Measurements from ENCODE around the gene KCNMA1. TPM values are rescaled to one million over a fixed set of nuclear protein-coding genes. Genes with fewer than 3 reads are reported as not detected.
A peak's percentile ranks its signal among the peaks of the same experiment; 100 is the strongest.

KCNMA1 gene
- total RNA-seq, 4 donors from 2014 or later = 66.8 to 96.5 (median 78.9) TPM

- H3K4me3 ChIP-seq = no peak overlapping the region
- ATAC-seq (no peak), DNase-seq (no peak)
- intact Hi-C loops (cut with DNase I; ENCODE audit: low total_unique reads) = no loop called here
- in situ Hi-C loops (cut with MboI; ENCODE audit: low sequenced_read_pairs in 4 of 4) = no loop called here
- H3K36me3 ChIP-seq = no peaks in the 10 kb centered on the region
- H3K9me3 ChIP-seq = no peaks in the 10 kb centered on the region
- no peak for TF ChIP-seq POLR2A (IDR thresholded peaks at IDR 0.05)
- TF ChIP-seq, protein P1, sequence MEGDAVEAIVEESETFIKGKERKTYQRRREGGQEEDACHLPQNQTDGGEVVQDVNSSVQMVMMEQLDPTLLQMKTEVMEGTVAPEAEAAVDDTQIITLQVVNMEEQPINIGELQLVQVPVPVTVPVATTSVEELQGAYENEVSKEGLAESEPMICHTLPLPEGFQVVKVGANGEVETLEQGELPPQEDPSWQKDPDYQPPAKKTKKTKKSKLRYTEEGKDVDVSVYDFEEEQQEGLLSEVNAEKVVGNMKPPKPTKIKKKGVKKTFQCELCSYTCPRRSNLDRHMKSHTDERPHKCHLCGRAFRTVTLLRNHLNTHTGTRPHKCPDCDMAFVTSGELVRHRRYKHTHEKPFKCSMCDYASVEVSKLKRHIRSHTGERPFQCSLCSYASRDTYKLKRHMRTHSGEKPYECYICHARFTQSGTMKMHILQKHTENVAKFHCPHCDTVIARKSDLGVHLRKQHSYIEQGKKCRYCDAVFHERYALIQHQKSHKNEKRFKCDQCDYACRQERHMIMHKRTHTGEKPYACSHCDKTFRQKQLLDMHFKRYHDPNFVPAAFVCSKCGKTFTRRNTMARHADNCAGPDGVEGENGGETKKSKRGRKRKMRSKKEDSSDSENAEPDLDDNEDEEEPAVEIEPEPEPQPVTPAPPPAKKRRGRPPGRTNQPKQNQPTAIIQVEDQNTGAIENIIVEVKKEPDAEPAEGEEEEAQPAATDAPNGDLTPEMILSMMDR (IDR thresholded peaks at IDR 0.05 in 4 of 5, conservative IDR thresholded peaks at IDR 0.05 in 1 of 5) = no peak
- peaks cover 0 to 6% of the 10 kb centered on the region in 2 donors for H3K4me1 ChIP-seq
- no peak overlapping the region for H3K27ac ChIP-seq
- no peaks in the 10 kb centered on the region for H3K27me3 ChIP-seq
Measured at GRCh38 chr10:76879116-76879913, 758.3 kb downstream of the KCNMA1 start.

- DNase-seq (no peak), ATAC-seq (no peak)
- Histone ChIP-seq H3K27ac (no peak overlapping the region), H3K36me3 (no peaks in the 10 kb centered on the region), H3K9me3 (no peaks in the 10 kb centered on the region), H3K4me3 (no peak overlapping the region), H3K27me3 (no peaks in the 10 kb centered on the region), H3K4me1 (peaks cover 0 to 6% of the 10 kb centered on the region in 2 donors)
- TF ChIP-seq, protein P1 (IDR thresholded peaks at IDR 0.05 in 4 of 5, conservative IDR thresholded peaks at IDR 0.05 in 1 of 5) = no peak
- no peak for TF ChIP-seq POLR2A (IDR thresholded peaks at IDR 0.05)
- intact Hi-C loops (cut with DNase I; ENCODE audit: low total_unique reads) = no loop called here
- in situ Hi-C loops (cut with MboI; ENCODE audit: low sequenced_read_pairs in 4 of 4) = no loop called here
Measured at GRCh38 chr10:76878514-76878913, 759.1 kb downstream of the KCNMA1 start.

GRCh38 chr10:76874896-76875295 lies 762.7 kb downstream of the KCNMA1 start:
- DNase-seq (no peak), ATAC-seq (no peak)
- Histone ChIP-seq H3K27ac (peak overlapping the region in 3 of 4 donors; percentile 20 to 51 (median 51)), H3K4me3 (no peak overlapping the region), H3K27me3 (no peaks in the 10 kb centered on the region), H3K36me3 (no peaks in the 10 kb centered on the region), H3K4me1 (peaks cover 0 to 7% of the 10 kb centered on the region in 2 donors), H3K9me3 (no peaks in the 10 kb centered on the region)
- intact Hi-C loops (cut with DNase I; ENCODE audit: low total_unique reads) (no loop called here), in situ Hi-C loops (cut with MboI; ENCODE audit: low sequenced_read_pairs in 4 of 4) (no loop called here)
- TF ChIP-seq POLR2A (IDR thresholded peaks at IDR 0.05) = no peak
- TF ChIP-seq, protein P1 (IDR thresholded peaks at IDR 0.05 in 4 of 5, conservative IDR thresholded peaks at IDR 0.05 in 1 of 5) = no peak

- DNase-seq = peak; percentile 35 to 65
Measured at GRCh38 chr10:76874176-76874575, 763.4 kb downstream of the KCNMA1 start.

More at GRCh38 chr10:76874176-76874575, 763.4 kb downstream of the KCNMA1 start:
- no peaks in the 10 kb centered on the region for H3K36me3 ChIP-seq
- H3K4me1 ChIP-seq = peaks cover 0 to 8% of the 10 kb centered on the region in 2 donors
- ATAC-seq = peak; percentile 80 to 88
- in situ Hi-C loops (cut with MboI; ENCODE audit: low sequenced_read_pairs in 4 of 4) = no loop called here
- no peak overlapping the region for H3K4me3 ChIP-seq
- no peaks in the 10 kb centered on the region for H3K27me3 ChIP-seq
- intact Hi-C loops (cut with DNase I; ENCODE audit: low total_unique reads) = no loop called here
- peak overlapping the region in 2 of 4 donors; percentile 20 to 51 for H3K27ac ChIP-seq
- H3K9me3 ChIP-seq = no peaks in the 10 kb centered on the region
- TF ChIP-seq POLR2A (IDR thresholded peaks at IDR 0.05) = no peak
- TF ChIP-seq, protein P1 (IDR thresholded peaks at IDR 0.05 in 4 of 5, conservative IDR thresholded peaks at IDR 0.05 in 1 of 5) = no peak
